NCI-H2081 (cell line): ENCODE data around the gene NPTX1.

Experiments used
- DNase-seq, 2 experiments: peaks; one replicate each; lab custom pipeline; 2025; lab: John Stamatoyannopoulos, UW

NPTX1 gene

DNA sequence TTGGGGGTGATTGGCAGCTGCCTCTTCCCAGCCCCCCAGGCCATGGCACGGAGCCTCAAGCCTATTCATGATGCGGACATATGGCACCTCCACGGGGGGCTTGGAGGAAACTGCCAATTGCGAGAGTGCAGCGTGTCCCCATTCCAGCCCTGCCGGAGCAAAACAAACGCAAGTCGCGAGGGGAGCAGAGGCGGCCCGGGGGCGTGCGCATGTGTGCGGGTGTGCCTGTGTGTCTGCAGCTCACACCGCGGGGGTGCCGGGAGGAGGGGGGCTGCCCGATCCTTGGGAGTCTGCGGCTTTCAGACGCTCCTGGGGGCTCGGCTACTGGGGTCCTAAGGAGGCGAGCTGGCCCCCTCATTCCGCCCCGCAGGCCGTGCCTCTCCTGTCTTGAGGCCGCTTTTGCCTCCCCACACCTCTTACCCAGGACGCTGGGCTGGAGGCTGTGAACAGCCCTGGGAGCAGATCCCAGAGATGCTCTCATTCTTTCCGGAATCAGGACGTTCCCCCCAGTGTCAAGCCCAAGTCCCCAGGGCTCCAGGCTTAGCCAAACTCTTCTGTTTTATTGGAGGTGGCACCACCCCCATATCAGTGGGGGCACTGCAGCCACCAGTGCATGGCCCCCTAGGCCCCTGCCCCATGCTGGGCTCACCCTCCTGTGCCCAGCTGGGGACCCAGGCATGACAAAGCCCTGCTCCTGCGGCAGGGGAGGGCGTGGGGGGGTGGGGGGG is 32.3 kb downstream of the NPTX1 start:
- DNase-seq = peak; percentile 72 to 81

DNA sequence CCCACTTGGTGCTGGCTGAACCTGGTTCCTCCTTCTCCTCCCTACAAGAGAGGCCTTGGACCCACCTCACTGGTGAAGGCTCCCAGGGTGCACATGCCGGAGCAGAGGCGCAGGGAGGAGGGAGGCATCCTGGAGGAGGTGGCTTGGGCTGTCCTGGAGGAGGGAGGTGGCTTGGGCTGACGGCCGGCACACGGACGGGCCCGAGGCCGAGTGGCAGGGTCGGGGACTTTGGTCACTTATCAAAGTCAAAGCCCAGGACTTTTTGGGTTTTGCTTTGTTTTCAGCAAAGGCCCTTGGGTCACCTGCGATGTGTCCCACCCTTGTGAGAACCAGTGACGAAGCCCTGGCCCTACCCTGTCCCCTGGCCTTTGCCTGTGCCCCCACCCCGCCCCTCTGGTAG is 32.9 kb downstream of the NPTX1 start:
- no peak for DNase-seq

DNA sequence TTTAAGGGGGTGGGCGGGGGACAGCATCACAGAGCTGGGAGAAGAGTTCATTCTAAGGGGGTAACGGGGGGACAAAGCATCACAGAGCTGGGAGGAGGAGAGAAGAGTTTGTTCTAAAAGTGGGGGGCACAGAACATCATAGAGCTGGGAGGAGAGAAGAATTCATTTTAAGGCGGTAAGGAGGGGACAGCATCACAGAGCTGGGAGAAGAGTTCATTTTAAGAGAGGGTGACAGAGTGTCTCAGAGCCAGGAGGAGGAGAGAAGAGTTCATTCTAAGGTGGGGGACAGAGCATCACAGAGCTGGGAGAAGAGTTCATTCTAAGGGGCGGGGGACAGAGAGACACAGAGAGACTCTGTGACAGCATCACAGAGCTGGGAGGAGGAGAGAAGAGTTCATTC is 33.6 kb downstream of the NPTX1 start:
- no peak for DNase-seq

- no peak for DNase-seq
Measured at GRCh38 chr17:80442323-80442659, 34.1 kb downstream of the NPTX1 start.

DNA sequence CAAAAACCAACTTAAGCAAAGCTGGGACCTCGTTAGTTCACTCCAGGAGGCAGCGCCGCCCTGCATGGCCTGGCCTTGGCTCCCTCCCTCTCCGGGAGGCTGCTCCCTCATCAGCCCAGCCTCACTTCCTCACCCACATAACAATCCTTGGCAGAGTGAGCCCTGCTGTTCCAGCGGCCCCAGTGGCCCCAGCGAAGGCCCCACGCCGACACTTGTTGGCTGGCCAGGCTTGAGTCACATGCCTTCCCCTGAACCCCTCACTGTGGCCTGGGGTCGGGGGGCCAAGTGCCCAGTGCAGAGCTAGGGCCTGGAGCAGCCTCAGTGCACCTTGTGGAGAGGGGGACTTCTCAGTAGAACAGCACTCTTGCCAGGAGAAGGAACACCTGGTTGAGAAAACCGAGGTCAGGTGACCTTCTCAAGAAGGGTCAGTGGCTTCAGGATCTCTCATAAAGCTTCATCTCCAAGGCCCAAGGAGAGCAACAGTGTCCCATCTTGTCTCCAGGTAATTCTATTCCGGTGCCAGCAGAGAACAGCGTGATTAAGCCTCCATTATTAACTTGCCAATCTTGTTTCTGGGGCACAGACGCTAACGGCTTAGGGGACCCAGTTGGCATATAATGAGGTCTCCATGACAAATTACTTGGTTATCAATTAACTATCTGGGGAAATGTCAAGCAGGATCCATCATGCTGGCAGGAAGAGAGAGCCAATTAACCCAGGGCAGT is 34.6 kb downstream of the NPTX1 start:
- DNase-seq = peak in 1 of 2 experiments; percentile 26

- no peak for DNase-seq
Measured at GRCh38 chr17:80441133-80441578, 35.3 kb downstream of the NPTX1 start.

GRCh38 chr17:80439499-80439898 is 36.9 kb downstream of the NPTX1 start:
- DNase-seq = no peak

DNA sequence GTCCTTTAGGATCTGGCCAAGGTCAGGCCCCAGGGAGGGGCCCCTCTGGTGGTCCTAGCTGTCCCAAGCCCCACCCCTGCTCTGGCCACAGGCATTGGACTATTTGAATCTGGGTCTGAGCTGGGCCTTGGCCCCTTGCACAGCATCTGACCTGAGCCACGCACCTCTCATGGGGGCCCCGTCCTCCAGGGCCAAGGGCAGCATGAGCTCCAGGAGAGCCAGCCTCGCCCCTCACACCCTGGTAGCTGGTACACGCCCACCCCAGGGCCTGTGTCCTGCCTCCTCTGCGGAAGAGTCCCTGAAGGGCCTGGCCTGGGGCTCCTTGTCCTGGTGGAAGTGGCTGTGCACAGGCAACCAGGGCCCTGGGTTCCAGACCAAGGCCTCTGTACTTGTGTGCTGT is 37.6 kb downstream of the NPTX1 start:
- no peak for DNase-seq

GRCh38 chr17:80437532-80437931 is 38.9 kb downstream of the NPTX1 start:
- no peak for DNase-seq

DNA sequence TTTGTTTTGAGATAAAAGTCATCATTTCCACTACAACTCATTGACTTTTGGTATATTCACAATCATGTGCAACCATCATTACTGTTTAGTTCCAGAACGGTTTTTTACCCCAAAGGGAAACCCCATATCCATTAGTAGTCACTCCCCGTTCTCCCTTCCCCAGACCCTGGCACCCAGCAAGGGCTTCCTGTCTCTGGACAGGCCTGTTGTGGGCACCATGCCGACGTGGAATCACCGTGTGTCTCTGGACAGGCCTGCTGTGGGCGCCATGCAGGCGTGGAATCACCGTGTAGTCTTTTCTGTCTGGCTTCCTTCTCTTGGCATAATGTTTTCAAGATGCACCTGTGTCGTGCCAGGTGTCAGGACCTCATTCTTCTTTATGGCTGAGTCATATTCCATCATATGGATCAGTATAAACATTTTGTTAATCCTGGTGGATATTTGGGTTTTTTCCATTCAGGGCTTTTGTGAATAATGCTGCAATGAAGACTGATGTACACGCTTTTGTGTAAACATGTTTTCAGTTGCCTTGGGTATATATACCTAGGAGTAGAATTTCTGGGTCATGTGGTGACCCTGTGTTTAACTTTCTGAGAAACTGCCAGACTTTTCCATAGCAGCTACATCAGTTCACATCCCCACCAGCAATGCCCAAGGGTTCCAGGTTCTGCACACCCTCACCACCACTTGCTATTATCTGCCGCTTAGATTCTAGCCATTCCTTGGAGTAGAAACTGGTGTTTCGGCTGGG is 42.3 kb downstream of the NPTX1 start:
- DNase-seq = no peak

- no peak for DNase-seq
Measured at GRCh38 chr17:80432961-80433550, 43.4 kb downstream of the NPTX1 start.

DNA sequence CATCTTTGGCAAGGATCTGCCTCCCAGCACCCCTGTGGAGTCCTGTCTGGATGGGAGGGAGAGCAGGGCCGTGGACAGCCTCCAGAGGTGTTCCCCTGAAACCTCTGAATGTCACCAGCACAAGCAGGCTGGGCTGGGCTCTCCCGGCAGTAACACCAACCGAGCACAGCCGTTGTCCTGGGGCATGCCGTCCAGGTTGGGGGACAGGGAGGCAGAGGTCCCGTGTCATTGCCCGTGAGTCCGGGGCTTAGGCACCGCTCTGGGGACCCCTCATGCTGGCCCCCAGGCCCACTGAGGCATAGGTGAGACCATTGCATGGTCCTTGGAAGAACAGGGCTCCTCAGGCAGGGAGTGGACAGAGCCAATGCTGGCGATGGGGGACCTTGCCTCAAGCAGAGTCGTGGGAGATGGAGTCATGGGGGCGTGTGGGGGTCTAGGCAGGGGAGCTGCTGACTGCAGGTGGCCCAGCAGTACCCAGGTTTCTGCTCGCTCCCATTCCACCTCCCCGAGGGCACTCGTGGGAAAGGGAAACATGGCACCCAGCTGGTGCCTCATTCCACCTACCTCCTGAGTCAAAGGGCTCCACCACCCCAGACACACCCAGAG is 44.0 kb downstream of the NPTX1 start:
- DNase-seq = no peak

DNA sequence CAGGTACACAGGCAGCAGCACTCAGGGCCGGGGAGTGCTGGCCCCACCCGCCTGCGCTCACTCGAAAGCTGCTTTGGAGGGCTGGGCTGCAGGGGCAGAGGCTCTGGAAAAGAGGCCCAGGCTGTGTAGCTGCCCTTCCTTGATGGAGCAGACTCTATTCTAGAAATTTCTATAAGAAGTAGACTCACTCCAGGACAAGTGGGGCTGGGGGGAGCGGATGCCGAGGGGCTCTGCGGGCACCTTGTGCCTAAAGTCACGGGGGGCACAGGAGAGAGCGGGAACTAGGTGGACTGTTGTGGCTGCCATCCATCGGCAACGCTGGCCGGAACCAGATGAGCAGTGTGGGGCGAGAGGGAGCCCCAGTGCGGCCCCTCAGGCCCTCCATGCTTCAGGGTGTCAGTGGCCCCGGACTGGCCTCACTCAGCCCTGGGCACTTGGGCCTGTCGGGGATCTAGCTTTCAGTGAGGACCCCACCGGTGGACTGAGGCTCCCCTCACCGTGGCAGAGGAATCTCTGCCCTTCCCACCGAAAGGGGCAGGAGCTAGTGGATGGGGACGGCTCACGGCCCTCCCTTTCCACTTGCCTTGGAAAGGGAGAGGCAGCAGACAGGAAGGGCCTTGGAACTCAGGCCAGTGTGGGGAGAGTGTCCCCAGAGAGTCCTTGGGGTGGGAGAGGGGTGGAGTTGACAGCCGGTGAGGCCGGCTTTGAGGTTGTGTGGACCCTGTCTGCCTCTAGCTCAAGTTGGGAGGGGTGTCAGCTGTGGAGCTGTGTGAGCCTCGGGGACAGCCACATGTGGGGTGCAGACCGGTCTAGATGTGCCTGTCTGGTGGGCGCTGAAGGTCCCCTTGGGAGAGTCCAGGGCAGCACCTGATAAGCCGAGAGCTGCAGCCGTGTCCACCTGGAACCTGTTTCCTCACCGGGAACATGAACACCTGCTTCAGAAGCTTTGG is 44.9 kb downstream of the NPTX1 start:
- DNase-seq = no peak

DNA sequence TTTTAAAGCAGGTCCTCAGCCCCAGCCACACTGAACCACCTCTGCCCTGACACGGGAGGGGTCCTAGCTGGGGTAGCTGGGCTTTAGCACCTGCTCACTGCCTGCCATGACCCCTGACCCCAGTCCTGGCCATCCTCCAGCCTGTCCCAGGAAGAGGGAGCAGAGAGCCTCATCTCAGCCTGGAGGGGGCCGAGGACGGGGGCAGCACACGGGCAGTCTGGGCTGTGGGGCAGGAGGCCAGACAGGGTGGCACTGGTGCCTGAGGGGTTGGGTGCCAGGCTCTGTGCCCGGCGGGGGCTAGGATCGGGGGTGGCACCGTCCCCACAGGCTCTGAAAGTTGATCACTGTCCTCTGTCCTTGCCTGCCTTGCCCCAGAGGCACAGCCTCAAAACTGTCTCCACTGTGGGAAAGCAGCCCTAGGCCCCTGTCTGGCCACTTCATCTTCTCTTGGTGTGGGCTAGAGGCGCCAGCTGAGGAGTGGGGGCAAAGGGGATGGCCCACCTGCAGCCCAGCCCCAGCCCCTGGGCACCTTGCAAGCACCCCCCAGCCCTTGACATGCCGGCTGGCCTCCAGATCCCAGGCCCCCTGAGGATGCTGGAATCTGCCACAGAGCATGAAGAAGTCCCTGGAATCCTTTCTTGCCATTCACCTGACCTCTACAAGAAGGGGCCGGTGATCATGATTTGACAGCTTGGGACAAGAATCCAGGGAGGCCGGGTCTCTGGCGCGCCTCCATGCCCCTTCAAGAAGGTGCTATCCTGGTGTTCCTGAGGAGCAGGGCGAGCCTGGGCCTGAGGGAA is 45.8 kb downstream of the NPTX1 start:
- no peak for DNase-seq

DNA sequence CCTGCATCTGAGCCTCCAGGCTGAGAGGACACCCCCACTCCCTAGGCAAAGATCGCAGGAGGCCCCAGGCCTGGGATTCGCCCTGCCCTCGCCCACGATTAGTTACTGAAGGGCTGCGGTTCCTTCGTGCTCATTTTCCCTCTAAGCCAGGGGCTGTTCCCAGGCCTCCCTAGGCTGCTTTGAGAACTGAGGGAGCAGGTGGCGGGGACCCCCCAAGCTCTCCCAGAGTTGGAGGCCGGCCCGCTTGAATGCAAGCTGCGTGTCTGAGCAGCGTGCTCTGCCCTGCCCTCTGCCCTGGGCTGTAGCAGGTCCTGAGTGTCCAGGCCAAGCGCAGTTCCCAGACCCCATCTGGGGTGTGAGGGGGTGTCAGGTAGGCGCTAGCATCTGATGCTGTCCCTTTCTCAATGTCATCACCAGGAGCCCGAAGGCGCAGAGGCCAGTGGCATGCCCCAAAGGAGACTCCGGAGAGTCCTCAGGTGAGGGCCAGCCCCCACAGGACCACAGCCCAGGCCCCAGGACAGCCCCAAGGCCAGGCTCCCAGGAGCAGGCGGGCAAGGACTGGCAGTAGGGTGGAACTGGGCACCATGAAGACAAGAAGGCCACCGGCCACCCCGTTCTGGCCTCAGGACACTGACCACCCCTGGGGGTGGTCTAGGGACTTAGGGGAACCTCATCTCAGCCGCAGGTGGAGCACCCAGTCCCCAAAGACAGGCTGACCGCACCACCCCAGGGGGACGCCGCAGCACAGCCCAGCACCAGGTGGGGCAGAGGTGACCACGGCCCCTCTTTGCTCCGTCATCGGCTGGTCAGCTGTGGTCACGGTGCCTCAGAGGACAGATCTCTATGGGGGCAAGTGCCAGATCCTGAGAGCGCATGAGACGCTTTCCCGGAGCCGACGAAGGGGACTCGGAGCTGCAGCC is 46.8 kb downstream of the NPTX1 start:
- DNase-seq = no peak

DNA sequence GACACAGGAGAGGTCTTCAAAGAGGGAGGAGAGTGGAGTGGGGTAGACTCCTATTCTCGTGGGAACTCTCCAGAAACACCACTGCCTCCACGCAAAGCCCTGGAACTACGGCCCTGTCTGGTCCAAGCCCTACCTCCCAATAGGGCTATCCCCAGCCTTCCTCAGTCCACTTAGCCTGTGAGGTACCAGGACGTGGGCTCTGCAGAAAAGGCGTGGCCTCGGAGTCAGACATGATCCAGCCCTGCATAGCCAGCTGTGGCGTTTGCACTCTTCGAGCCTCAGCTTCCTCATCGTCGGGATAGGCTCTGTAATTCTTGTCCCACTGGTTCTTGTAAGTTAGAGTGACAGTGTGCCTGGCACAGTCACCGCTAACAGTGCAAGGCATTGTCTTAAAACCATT is 47.6 kb downstream of the NPTX1 start:
- no peak for DNase-seq

DNA sequence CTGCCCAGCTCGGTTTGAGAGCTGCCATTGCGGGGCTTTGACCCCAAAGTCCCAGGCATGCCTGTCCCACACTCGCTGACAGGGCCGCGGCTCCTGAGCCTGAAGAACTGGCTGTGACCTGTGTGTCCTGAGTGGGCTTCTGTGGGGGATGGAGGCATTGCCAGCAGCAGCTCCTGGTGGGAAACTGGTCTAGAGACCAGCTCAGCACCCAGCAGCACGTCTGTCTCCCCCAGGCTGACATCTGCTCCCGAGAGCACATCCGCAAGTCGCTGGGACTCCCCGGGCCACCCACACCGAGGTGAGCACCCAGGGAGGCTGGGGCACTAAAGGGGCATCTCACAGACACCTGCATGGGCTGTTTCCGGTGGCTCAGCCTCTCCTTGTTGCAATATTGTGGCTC is 48.0 kb downstream of the NPTX1 start:
- no peak for DNase-seq

GRCh38 chr17:80427366-80428282 is 48.8 kb downstream of the NPTX1 start:
- DNase-seq = no peak
